ENCODE data around the gene HCFC1.

HCFC1 gene

DNA sequence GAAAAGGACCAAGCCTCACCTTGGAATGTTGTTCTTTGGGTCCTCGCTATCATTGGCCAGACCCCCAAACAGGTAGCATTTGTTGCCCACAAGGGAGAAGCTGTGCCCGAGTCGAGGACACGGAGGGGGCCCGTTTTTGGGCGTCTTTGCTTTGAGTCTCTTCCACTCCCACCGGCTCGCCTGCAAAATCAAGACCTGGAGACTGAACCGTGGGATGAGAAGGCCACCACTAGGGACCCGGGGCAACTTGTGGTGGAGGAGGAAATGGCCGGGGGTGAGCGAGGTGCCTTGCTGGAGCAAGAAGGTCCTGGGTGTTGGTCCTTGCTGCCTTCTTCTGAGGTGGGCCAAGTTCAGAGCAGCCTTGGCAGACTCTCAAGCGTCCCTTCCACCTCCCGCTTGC is 7.5 kb downstream of the HCFC1 start:
- H3K27me3 ChIP-seq (ENCODE audit: insufficient read depth, poor library complexity, severe bottlenecking) = no peaks in the 10 kb centered on the region

DNA sequence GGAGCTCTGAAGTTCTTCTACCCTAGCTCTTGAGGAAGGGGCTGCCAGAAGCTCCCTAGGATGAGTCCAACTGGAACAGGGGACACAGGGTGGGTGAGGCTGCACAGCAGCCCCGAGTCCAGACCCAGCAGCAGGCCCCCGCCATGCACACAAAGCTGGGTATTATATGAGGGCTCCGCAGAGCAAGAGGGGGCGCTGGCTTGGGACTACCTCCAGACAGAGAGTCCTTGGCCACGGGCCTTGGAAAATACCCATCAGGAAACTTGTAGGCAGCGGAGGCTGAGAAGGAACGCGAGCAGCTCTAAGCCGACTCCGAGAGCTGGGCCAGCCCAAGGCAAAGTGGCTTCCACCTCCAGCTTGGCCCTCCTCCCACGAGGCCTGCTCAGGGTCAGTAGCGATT is 8.1 kb downstream of the HCFC1 start:
- no peak for ATAC-seq (ENCODE audit: low read depth)
- peaks cover 54% of the 10 kb centered on the region for H3K36me3 ChIP-seq (ENCODE audit: low read depth)
- TF ChIP-seq, protein P1, sequence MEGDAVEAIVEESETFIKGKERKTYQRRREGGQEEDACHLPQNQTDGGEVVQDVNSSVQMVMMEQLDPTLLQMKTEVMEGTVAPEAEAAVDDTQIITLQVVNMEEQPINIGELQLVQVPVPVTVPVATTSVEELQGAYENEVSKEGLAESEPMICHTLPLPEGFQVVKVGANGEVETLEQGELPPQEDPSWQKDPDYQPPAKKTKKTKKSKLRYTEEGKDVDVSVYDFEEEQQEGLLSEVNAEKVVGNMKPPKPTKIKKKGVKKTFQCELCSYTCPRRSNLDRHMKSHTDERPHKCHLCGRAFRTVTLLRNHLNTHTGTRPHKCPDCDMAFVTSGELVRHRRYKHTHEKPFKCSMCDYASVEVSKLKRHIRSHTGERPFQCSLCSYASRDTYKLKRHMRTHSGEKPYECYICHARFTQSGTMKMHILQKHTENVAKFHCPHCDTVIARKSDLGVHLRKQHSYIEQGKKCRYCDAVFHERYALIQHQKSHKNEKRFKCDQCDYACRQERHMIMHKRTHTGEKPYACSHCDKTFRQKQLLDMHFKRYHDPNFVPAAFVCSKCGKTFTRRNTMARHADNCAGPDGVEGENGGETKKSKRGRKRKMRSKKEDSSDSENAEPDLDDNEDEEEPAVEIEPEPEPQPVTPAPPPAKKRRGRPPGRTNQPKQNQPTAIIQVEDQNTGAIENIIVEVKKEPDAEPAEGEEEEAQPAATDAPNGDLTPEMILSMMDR (IDR thresholded peaks at IDR 0.05; ENCODE audit: poor library complexity, severe bottlenecking) = no peak
- DNase-seq (ENCODE audit: low spot score) = no peak
- no peaks in the 10 kb centered on the region for H3K27me3 ChIP-seq (ENCODE audit: insufficient read depth, poor library complexity, severe bottlenecking)
- no peak overlapping the region for H3K4me3 ChIP-seq (ENCODE audit: severe bottlenecking)
- H3K27ac ChIP-seq (ENCODE audit: poor library complexity, severe bottlenecking) = no peak overlapping the region
- H3K4me1 ChIP-seq (ENCODE audit: insufficient read depth, poor library complexity, severe bottlenecking) = no peaks in the 10 kb centered on the region
- no peaks in the 10 kb centered on the region for H3K9me3 ChIP-seq (ENCODE audit: severe bottlenecking)

More for the DNA sequence above, 7.5 kb downstream of the HCFC1 start:
- Histone ChIP-seq H3K9me3 (ENCODE audit: severe bottlenecking) (no peaks in the 10 kb centered on the region), H3K4me3 (ENCODE audit: severe bottlenecking) (no peak overlapping the region), H3K36me3 (ENCODE audit: low read depth) (peaks cover 57% of the 10 kb centered on the region), H3K27ac (ENCODE audit: poor library complexity, severe bottlenecking) (no peak overlapping the region), H3K4me1 (ENCODE audit: insufficient read depth, poor library complexity, severe bottlenecking) (no peaks in the 10 kb centered on the region)
- TF ChIP-seq, protein P1 (IDR thresholded peaks at IDR 0.05; ENCODE audit: poor library complexity, severe bottlenecking) = no peak
- DNase-seq (ENCODE audit: low spot score) = no peak
- no peak for ATAC-seq (ENCODE audit: low read depth)

DNA sequence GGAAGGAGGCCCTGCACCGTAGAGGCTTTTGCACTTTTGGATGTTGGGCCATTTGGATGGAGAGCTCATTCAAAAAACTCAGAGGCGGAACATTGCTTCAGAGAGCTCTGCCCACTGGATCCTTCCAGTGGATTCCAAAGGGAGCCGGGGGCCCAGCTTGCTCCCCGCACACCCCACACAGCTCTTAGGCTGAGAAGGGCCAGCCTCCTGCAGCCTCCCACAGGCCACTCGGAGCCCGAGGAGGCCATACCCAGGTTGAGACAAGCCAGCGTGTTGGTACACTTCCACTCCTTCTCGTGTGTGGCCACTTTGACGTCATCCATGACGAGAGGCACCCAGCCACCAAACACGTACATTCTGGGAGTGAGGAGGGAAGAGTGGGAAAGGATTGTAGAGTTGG is 10.3 kb downstream of the HCFC1 start:
- Histone ChIP-seq H3K36me3 (ENCODE audit: low read depth) (peaks cover 52% of the 10 kb centered on the region), H3K4me1 (ENCODE audit: insufficient read depth, poor library complexity, severe bottlenecking) (no peaks in the 10 kb centered on the region), H3K4me3 (ENCODE audit: severe bottlenecking) (no peak overlapping the region), H3K27ac (ENCODE audit: poor library complexity, severe bottlenecking) (no peak overlapping the region), H3K27me3 (ENCODE audit: insufficient read depth, poor library complexity, severe bottlenecking) (no peaks in the 10 kb centered on the region), H3K9me3 (ENCODE audit: severe bottlenecking) (no peaks in the 10 kb centered on the region)
- TF ChIP-seq, protein P1 (IDR thresholded peaks at IDR 0.05; ENCODE audit: poor library complexity, severe bottlenecking) = no peak
- no peak for DNase-seq (ENCODE audit: low spot score)
- ATAC-seq (ENCODE audit: low read depth) = no peak

DNA sequence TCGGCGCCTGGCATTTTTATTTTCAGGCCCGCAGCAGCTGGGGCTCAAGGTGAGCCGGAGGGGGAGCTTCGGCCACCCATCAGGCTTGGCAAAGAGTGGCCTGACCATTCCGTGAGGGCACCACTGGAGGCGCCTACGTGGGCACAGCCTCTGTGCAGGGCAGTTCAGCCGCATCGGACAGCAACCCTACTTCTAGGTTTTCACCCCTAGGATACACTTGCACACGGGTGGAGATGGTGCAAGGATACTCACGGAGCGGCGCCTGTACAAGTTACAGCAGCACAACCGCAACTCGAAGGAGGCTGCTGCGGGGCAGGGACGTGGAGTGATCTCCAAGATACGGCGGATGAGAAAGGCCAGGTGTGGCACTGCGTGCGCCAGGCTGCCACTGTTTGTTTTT is 10.8 kb downstream of the HCFC1 start:
- TF ChIP-seq, protein P1 (IDR thresholded peaks at IDR 0.05; ENCODE audit: poor library complexity, severe bottlenecking) = no peak

GRCh38 chrX:153960077-153960476 is 11.5 kb downstream of the HCFC1 start:
- Histone ChIP-seq H3K4me1 (ENCODE audit: insufficient read depth, poor library complexity, severe bottlenecking) (no peaks in the 10 kb centered on the region), H3K36me3 (ENCODE audit: low read depth) (peaks cover 56% of the 10 kb centered on the region), H3K27me3 (ENCODE audit: insufficient read depth, poor library complexity, severe bottlenecking) (no peaks in the 10 kb centered on the region), H3K9me3 (ENCODE audit: severe bottlenecking) (no peaks in the 10 kb centered on the region), H3K27ac (ENCODE audit: poor library complexity, severe bottlenecking) (no peak overlapping the region), H3K4me3 (ENCODE audit: severe bottlenecking) (no peak overlapping the region)
- DNase-seq (ENCODE audit: low spot score) (no peak), ATAC-seq (ENCODE audit: low read depth) (no peak)
- TF ChIP-seq, protein P1 (IDR thresholded peaks at IDR 0.05; ENCODE audit: poor library complexity, severe bottlenecking) = no peak

More for the DNA sequence above, 10.8 kb downstream of the HCFC1 start:
- ATAC-seq (ENCODE audit: low read depth) (no peak), DNase-seq (ENCODE audit: low spot score) (no peak)
- H3K9me3 ChIP-seq (ENCODE audit: severe bottlenecking) = no peaks in the 10 kb centered on the region
- H3K36me3 ChIP-seq (ENCODE audit: low read depth) = peaks cover 56% of the 10 kb centered on the region
- H3K27me3 ChIP-seq (ENCODE audit: insufficient read depth, poor library complexity, severe bottlenecking) = no peaks in the 10 kb centered on the region
- H3K4me1 ChIP-seq (ENCODE audit: insufficient read depth, poor library complexity, severe bottlenecking) = no peaks in the 10 kb centered on the region
- H3K27ac ChIP-seq (ENCODE audit: poor library complexity, severe bottlenecking) = no peak overlapping the region
- H3K4me3 ChIP-seq (ENCODE audit: severe bottlenecking) = no peak overlapping the region
